Ectodermal cell (in vitro differentiated cells): Measurements from ENCODE around the gene FBXL20.

ENCODE experiments used
- H3K27ac ChIP-seq: 2 replicates; pipeline ENCODE4 v1.7.0; 2013; ENCODE audit warnings: mild to moderate bottlenecking, low read depth, low read length; ENCODE audit not compliant: insufficient read depth, poor library complexity, severe bottlenecking
- H3K27me3 ChIP-seq: 2 replicates; pipeline ENCODE4 v1.7.0; 2013; ENCODE audit warnings: mild to moderate bottlenecking, low read length; ENCODE audit not compliant: insufficient read depth, control insufficient read depth, poor library complexity, severe bottlenecking
- H3K36me3 ChIP-seq: one replicate; pipeline ENCODE4 v1.7.0; 2013; ENCODE audit warnings: low read length; ENCODE audit not compliant: control insufficient read depth, insufficient read depth
- H3K4me1 ChIP-seq: one replicate; pipeline ENCODE4 v1.7.0; 2013; ENCODE audit warnings: low read length; ENCODE audit not compliant: control insufficient read depth, insufficient read depth
- H3K4me3 ChIP-seq: 2 replicates; pipeline ENCODE4 v1.7.0; 2013; ENCODE audit warnings: low read depth, low read length, control low read depth; ENCODE audit not compliant: insufficient read depth
- H3K9me3 ChIP-seq: 2 replicates; pipeline ENCODE4 v1.7.0; 2013; ENCODE audit warnings: mild to moderate bottlenecking, low read length, moderate library complexity; ENCODE audit not compliant: control insufficient read depth
- WGBS, 2 experiments: methylation state at CpG; one replicate each; pipeline ENCODE4 v1.1.7; 2013; ENCODE audit warnings: missing lambda C conversion rate in 2 of 2; 5-methylcytosine and 5-hydroxymethylcytosine counted together

FBXL20 gene

DNA sequence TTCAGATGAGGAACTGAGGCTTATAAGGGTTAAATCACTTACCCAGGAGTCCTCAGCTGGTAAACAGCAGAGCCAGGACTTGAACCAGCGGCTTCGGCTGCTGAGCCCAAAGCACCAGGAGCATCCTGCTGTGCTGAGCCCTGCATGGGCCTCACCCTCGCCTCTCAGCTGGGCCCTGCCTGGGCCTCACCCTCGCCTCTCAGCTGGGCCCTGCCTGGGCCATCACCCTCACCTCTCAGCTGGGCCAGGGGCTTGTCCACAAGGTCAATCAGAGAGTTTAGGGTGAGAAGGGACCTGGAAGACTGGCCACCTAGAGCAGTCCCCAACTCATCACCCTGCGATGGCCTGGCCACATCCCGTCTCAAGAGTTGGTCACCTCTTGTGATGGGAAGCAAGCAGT is 179.9 kb downstream of the FBXL20 start:
- Histone ChIP-seq H3K36me3 (no peaks in the 10 kb centered on the region), H3K4me1 (peaks cover 9% of the 10 kb centered on the region), H3K27me3 (peaks cover 85% of the 10 kb centered on the region), H3K27ac (no peak overlapping the region), H3K9me3 (no peaks in the 10 kb centered on the region), H3K4me3 (no peak overlapping the region)
- whole genome bisulfite sequencing, 2 experiments = 90 to 92% methylated on average over 6 of the region's 6 CpGs

DNA sequence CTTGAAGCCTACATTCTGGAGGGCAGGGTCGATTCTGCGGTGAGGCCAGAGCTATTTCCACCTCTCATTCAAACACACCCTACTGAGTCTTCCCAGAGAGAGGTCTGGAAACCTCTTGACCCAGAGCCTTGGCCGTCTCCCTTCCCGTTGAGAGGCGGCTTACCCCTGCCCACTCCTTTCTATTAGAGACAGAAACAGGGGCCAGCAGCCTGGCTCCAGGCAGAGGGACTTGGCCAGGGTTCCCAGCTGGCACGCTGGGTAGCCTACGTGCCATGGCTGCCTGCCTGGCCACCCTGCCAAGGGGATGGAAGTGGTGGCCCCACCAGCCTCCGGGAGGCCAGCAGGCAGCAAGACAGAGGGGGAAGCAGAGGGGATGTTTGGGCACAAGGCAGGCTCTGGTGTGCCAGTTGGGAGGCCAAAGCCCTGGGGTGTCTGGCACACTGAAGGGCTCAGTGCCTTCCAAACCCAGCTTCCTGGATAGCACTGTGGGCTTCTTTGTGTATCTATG is 181.7 kb downstream of the FBXL20 start:
- Histone ChIP-seq H3K9me3 (no peaks in the 10 kb centered on the region), H3K36me3 (no peaks in the 10 kb centered on the region), H3K27ac (no peak overlapping the region)

DNA sequence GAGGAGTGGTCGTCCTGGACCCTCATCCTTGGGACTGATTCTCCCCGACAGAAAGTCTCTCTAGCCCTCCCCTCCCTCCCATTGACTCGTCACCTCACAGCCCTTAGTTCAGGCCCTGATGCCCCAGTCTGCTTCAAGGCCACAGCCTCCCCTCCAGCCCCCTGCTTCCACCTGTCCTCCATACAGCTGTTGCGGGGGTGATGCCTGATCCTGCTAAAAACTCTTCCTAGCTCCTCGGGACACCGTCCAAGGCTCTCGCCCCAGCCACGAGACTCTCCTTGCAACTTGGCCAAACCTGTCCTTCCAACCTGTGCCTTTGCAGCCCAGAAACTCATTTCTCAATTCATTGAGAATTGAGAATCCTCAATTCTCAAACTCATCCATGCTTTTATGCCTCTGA is 182.5 kb downstream of the FBXL20 start:
- H3K27ac ChIP-seq = no peak overlapping the region
- WGBS, 2 experiments = 81 to 82% methylated on average over 8 of the region's 8 CpGs
- H3K27me3 ChIP-seq = peaks cover 59% of the 10 kb centered on the region
- H3K36me3 ChIP-seq = no peaks in the 10 kb centered on the region
- H3K9me3 ChIP-seq = no peaks in the 10 kb centered on the region
- no peak overlapping the region for H3K4me3 ChIP-seq
- H3K4me1 ChIP-seq = no peaks in the 10 kb centered on the region

More for the DNA sequence above, 181.7 kb downstream of the FBXL20 start:
- H3K4me1 ChIP-seq = peaks cover 5% of the 10 kb centered on the region
- H3K4me3 ChIP-seq = no peak overlapping the region
- H3K27me3 ChIP-seq = peaks cover 67% of the 10 kb centered on the region
- WGBS, 2 experiments = 80 to 83% methylated on average over 8 of the region's 8 CpGs

DNA sequence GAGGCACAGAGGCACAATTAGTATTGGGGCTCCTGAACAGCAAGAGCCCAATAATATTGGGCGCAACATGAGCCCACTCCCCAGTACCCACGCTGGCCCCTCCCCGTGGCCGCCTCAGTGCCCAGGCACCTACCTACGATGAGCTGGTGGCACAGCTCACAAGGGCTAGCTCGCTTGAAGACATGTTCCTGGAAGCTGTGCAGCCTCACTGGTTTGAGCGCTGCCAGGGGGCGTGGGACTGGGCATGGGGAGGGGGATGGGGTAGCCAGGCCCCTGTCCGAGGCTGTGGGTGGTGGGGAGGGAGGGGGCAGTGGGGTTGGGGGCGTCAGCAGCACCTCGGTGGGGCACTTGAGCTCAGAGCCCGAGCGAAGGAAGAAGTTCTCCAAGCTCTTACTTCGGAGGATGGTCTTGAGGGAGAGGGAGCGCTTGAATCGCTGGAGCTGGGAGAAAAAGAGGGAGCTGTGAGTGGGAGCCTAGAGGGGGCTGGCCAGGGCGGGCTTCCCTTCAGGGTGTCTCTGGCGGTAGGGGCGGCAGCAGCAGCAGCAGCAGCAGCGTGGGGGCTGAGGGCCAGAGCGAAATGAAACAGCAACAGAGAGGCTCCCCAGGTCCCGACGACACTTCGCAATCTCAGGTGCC is 183.6 kb downstream of the FBXL20 start:
- Histone ChIP-seq H3K4me3 (no peak overlapping the region), H3K27me3 (peaks cover 49% of the 10 kb centered on the region), H3K36me3 (no peaks in the 10 kb centered on the region), H3K27ac (no peak overlapping the region), H3K4me1 (no peaks in the 10 kb centered on the region), H3K9me3 (no peaks in the 10 kb centered on the region)
- WGBS, 2 experiments = 33 to 34% methylated on average over 24 of the region's 24 CpGs

DNA sequence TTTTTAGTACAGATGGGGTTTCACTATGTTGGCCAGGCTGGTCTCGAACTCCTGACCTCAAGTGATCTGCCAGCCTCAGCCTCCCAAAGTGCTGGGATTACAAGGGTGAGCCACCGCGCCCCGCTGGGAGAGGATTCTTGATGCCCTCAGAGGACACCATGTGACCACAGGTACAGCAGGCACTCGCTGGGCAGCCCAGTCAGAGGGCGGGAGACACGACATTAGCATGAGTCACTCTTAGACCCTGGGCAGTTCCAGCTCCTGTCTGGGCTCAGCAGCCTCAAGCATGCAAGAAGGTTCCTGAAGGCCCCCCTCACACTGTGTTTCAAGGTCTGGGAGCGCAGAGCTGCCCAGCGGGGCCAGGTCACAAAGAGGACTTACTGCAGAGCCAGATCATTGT is 187.6 kb downstream of the FBXL20 start:
- H3K36me3 ChIP-seq = no peaks in the 10 kb centered on the region
- H3K4me3 ChIP-seq = no peak overlapping the region
- no peaks in the 10 kb centered on the region for H3K9me3 ChIP-seq
- 72 to 75% methylated on average over 9 of the region's 9 CpGs for WGBS, 2 experiments
- H3K27ac ChIP-seq = no peak overlapping the region
- H3K27me3 ChIP-seq = peaks cover 41% of the 10 kb centered on the region
- H3K4me1 ChIP-seq = peaks cover 16% of the 10 kb centered on the region

DNA sequence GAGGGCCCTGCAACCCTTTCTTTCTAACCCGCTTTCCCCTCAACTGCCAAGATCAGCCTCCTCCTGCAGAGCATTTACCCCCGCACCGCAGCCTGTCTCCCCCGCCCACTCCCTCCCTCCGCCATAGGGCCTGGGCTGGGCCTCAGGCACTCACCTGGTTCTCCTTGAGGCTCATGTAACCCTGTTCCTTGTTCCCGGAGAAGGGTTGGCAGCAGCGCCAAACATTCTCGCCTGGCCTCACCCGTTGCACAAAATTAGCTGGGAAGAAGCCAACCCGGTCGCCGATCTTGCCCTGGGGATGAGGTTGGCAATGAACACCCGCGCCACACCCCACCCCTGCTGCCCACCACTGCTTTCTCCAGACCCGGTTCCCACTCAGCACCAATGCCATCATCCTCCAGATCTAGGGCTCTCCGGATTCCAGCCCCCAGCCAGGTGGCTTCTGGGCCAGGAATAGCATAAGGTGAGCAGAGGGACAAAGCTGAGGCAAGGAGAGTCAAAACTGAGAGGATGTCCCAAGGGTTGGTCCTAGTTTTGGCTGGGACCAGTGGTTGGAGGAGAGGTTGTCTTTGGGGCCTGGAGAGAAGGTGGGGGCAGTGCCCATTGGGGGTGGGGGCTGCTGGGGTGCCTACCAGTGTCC is 188.5 kb downstream of the FBXL20 start:
- no peak overlapping the region for H3K27ac ChIP-seq
- WGBS, 2 experiments = 70 to 74% methylated on average over 16 of the region's 16 CpGs
- no peaks in the 10 kb centered on the region for H3K9me3 ChIP-seq
- no peaks in the 10 kb centered on the region for H3K36me3 ChIP-seq
- H3K4me3 ChIP-seq = no peak overlapping the region
- H3K27me3 ChIP-seq = peaks cover 35% of the 10 kb centered on the region
- H3K4me1 ChIP-seq = peaks cover 22% of the 10 kb centered on the region

DNA sequence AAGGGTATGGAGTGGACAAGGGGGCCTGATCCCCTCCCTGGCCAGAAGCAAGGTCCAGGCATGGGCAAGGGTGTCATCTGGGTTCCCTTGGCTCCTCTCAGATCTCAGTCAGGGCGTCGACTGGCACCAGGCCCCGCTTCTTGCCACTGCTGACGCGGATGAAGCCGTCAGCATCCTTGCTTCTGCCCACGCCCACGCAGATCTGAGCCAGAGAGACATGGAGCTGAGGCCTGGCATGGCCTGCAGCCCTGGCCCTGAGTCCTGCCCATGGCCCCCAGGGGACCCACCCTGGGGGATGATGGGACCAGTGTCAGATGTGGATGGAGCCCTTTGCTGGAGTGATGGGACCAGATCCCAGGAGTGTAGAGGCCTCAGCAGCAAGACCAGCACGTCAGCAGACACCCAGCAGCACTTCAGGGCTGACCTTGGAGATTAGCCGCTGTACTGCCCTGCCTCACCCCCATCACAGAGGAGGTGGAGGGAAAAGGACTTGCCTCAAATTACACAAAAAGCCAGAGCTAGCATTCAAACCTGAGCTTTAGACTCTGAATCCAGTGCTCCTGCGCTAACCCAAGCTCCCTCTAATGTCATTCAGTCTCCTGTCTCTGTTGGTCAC is 189.1 kb downstream of the FBXL20 start:
- H3K36me3 ChIP-seq = no peaks in the 10 kb centered on the region
- 87 to 91% methylated on average over 11 of the region's 11 CpGs for WGBS, 2 experiments
- H3K9me3 ChIP-seq = no peaks in the 10 kb centered on the region
- peaks cover 29% of the 10 kb centered on the region for H3K27me3 ChIP-seq
- H3K4me3 ChIP-seq = no peak overlapping the region
- H3K27ac ChIP-seq = no peak overlapping the region
- peaks cover 22% of the 10 kb centered on the region for H3K4me1 ChIP-seq

DNA sequence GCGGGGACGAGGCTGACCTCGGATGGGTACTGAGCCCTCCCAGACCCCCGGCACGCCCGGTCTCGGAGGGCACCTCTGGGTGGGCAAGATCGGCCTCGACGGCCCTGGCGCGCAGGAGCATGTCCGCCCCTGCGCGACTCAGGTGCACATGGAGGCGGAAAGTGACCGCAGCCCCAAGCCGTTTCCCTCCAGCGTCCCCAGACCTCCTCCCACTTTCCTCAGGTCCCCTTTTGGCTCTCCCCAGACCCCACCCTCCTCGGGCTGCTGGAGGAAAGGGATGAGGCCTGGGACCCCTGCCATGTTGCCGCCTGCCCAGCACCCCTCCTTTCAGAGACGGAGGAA is 191.4 kb downstream of the FBXL20 start:
- peaks cover 25% of the 10 kb centered on the region for H3K27me3 ChIP-seq
- no peak overlapping the region for H3K27ac ChIP-seq
- WGBS, 2 experiments = 21% methylated on average over 22 of the region's 22 CpGs
- H3K4me3 ChIP-seq = peak overlapping the region; percentile 18
- H3K9me3 ChIP-seq = no peaks in the 10 kb centered on the region
- peaks cover 2% of the 10 kb centered on the region for H3K36me3 ChIP-seq
- H3K4me1 ChIP-seq = peaks cover 22% of the 10 kb centered on the region

DNA sequence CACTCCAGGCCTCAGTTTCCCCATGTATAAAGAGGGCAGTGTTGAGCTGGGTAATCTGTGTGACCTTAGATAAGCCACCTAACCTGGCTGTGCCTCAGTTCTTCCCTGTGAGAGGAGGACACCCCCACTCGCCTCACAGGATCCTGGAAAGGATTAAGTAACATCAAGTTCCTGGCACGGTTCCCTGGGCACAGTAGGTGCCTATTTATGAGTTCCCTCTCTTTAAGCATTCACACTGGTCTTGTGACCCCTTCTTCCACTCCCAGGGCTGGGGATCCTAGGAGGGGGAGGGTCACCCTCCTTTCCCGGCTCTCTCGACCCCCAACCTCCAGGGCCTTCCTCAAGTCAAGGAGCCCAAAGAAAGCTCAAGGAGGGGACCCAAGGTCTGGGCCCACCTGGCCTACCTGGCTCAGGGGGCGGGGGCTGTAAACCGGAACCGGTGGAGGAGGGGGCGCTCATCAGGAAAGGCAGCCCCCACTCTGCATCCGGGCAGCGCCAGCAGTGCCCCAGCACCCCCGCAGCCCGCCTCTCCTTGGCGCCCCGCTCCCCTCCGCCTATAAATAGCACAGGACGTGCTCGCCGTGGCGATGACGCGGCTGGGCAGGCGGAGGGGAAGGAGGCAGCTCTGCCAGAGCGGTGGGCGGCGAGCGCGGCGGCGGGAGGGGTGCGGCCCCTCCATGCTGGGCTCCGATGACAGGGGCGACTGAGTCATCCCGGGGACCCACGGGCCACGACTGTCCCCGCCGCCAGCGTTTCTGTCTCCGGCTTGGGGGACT is 191.9 kb downstream of the FBXL20 start:
- H3K27ac ChIP-seq = no peak overlapping the region
- H3K4me1 ChIP-seq = peaks cover 22% of the 10 kb centered on the region
- peak overlapping the region; percentile 18 for H3K4me3 ChIP-seq
- 9 to 11% methylated on average over 39 of the region's 39 CpGs for WGBS, 2 experiments
- H3K27me3 ChIP-seq = peaks cover 25% of the 10 kb centered on the region
- no peaks in the 10 kb centered on the region for H3K9me3 ChIP-seq
- H3K36me3 ChIP-seq = peaks cover 8% of the 10 kb centered on the region

DNA sequence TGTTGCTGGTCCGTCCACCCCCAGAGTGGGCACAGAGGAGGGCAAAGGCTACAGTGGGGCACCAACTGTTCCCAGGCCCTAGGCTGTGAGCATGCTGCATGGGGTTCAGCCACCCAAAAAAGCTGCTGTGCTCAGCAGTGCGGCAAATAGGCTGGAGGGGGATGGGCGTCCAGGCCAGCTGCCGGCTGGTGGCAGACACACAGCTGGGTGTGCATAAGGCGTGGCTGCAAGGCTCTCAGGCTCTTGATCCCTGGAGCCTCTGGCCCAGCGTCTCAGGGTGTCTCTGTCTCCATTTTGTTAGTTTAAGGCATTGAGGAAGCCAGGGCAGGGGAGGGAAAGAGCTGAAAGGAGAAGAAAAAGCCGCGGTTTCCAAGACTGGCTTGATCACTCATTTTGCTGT is 192.5 kb downstream of the FBXL20 start:
- Histone ChIP-seq H3K27me3 (peaks cover 25% of the 10 kb centered on the region), H3K9me3 (no peaks in the 10 kb centered on the region), H3K4me1 (peaks cover 22% of the 10 kb centered on the region), H3K36me3 (peaks cover 14% of the 10 kb centered on the region), H3K27ac (no peak overlapping the region), H3K4me3 (no peak overlapping the region)
- WGBS, 2 experiments = 60 to 65% methylated on average over 8 of the region's 8 CpGs
